HCT116 (cell line): ENCODE measurements around the gene UQCRC1. TPM values are rescaled to one million over a fixed set of nuclear protein-coding genes. Genes with fewer than 3 reads are reported as not detected.

Source experiments
- ATAC-seq: fragments of 200-7000 bp; cut with Tn5 transposase; 2 replicates; pipeline ENCODE4 v1.9.1; 2020; ENCODE audit warnings: mild to moderate bottlenecking, moderate library complexity
- BruUV-seq: library from RNA; stranded (reverse); fragments of 400-500 nt; replicated peaks from 2 replicates; lab custom pipeline; 2021; lab: Mats Ljungman, UMichigan
- CTCF ChIA-PET: fragments of 300-600 bp; sonication (Branson Sonifier 250); formaldehyde crosslinking; loops from one replicate; lab custom pipeline; 2021; ENCODE audit warnings: antibody characterized with exemption; lab: Charles Lee
- POLR2A ChIA-PET: fragments of 300-600, 350-600 bp; sonication (Branson Sonifier 250); formaldehyde crosslinking; loops from one replicate; lab custom pipeline; 2021; ENCODE audit warnings: antibody characterized with exemption; lab: Charles Lee
- RAD21 ChIA-PET, 2 experiments: fragments of 300-600 bp; sonication (Branson Sonifier 250); formaldehyde crosslinking; loops; one replicate each; lab custom pipeline; 2023; ENCODE audit warnings: low total read pairs in 2 of 2; ENCODE audit not compliant: uncharacterized antibody in 2 of 2, unreplicated experiment in 2 of 2, low non-redundant PET in 1 of 2; lab: Charles Lee
- DNase-seq: peaks from one replicate; pipeline ENCODE4 v3.0.0-alpha.2; 2010; ENCODE audit warnings: low read depth, low spot score
- H2AFZ ChIP-seq: fragments of 200-600 bp; shearing (Covaris generic), sonication (generic); 2 replicates; pipeline ENCODE4 v1.6.1; 2017; ENCODE audit warnings: low read depth, mixed run types, mixed read lengths, antibody characterized with exemption, low read length; ENCODE audit not compliant: poor library complexity, severe bottlenecking
- H3K27ac ChIP-seq: 2 replicates; pipeline ENCODE4 v1.5.1; 2012; ENCODE audit warnings: low read depth, low read length
- H3K27me3 ChIP-seq: fragments of 200-600 bp; sonication (generic); 2 replicates; pipeline ENCODE4 v1.6.1; 2016; ENCODE audit warnings: mixed run types, low read length, mixed read lengths; ENCODE audit not compliant: insufficient read depth
- H3K36me3 ChIP-seq, 2 experiments: fragments of 200-500 bp in 1 of 2; fragments of 200-600 bp in 1 of 2; sonication (Bioruptor generic) in 1 of 2; sonication (generic) in 1 of 2; 2 replicates each; pipeline versions ENCODE4 v1.5.1 to v1.6.1; 2014 to 2016; ENCODE audit warnings: low read length in 2 of 2, inconsistent platforms in 1 of 2, mixed read lengths in 1 of 2, mixed run types in 1 of 2; ENCODE audit not compliant: insufficient read depth in 2 of 2, control insufficient read depth in 1 of 2
- H3K4me1 ChIP-seq, 2 experiments: fragments of 200-600 bp in 1 of 2; sonication (generic) in 1 of 2; 2 replicates each; pipeline versions ENCODE4 v1.5.1 to v1.6.1; 2012 to 2017; ENCODE audit warnings: low read length in 2 of 2, inconsistent platforms in 1 of 2, mild to moderate bottlenecking in 1 of 2, mixed read lengths in 1 of 2, mixed run types in 1 of 2, moderate library complexity in 1 of 2; ENCODE audit not compliant: insufficient read depth in 2 of 2, control insufficient read depth in 1 of 2
- H3K4me2 ChIP-seq: fragments of 200-600 bp; sonication (generic); 2 replicates; pipeline ENCODE4 v1.6.1; 2017; ENCODE audit warnings: mixed run types, low read length, mixed read lengths
- H3K4me3 ChIP-seq, 2 experiments: fragments of 200-600 bp in 1 of 2; sonication (generic) in 1 of 2; replicated peaks in 1 of 2; 2 replicates each; pipeline ENCODE4 v1.5.1; 2011 to 2016; ENCODE audit warnings: low read length in 2 of 2, control low read depth in 1 of 2, low read depth in 1 of 2, mild to moderate bottlenecking in 1 of 2, mixed read lengths in 1 of 2, mixed run types in 1 of 2
- H3K79me2 ChIP-seq: fragments of 200-600 bp; sonication (generic); 2 replicates; pipeline ENCODE4 v1.6.1; 2017; ENCODE audit warnings: mild to moderate bottlenecking, mixed run types, low read length, moderate library complexity, mixed read lengths; ENCODE audit not compliant: insufficient read depth
- H3K9ac ChIP-seq: fragments of 200-600 bp; sonication (generic); 2 replicates; pipeline ENCODE4 v1.6.1; 2016; ENCODE audit warnings: low read length, mixed read lengths
- H3K9me2 ChIP-seq: fragments of 200-600 bp; sonication (generic), shearing (Covaris generic); 2 replicates; pipeline ENCODE4 v1.6.1; 2017; ENCODE audit warnings: mixed run types, mild to moderate bottlenecking, moderate library complexity; ENCODE audit not compliant: insufficient read depth
- H3K9me3 ChIP-seq, 2 experiments: fragments of 200-500 bp in 1 of 2; fragments of 200-600 bp in 1 of 2; sonication (Bioruptor generic) in 1 of 2; sonication (generic) in 1 of 2; 2 replicates each; pipeline ENCODE4 v1.6.1; 2014 to 2017; ENCODE audit warnings: low read length in 2 of 2, mixed read lengths in 2 of 2, inconsistent platforms in 1 of 2, low read depth in 1 of 2, mild to moderate bottlenecking in 1 of 2, mixed run types in 1 of 2, moderate library complexity in 1 of 2; ENCODE audit not compliant: control insufficient read depth in 1 of 2, insufficient read depth in 1 of 2
- H4K20me1 ChIP-seq: fragments of 200-600 bp; sonication (generic), shearing (Covaris generic); 2 replicates; pipeline ENCODE4 v1.6.1; 2017; ENCODE audit warnings: mixed run types, mild to moderate bottlenecking, moderate library complexity; ENCODE audit not compliant: insufficient read depth
- CBX3 ChIP-seq: IDR thresholded peaks from 2 replicates; pipeline ENCODE4 v1.6.1; 2012; ENCODE audit warnings: low read depth
- ELF1 ChIP-seq: IDR thresholded peaks from 2 replicates; pipeline ENCODE4 v1.6.1; 2012; ENCODE audit warnings: low read depth, borderline replicate concordance
- EZH2 ChIP-seq: fragments of 200-600 bp; sonication (generic); IDR thresholded peaks from 2 replicates; pipeline ENCODE4 v1.6.1; 2017; ENCODE audit warnings: antibody characterized with exemption, mixed run types
- FOSL1 ChIP-seq: IDR thresholded peaks from 2 replicates; pipeline ENCODE4 v1.6.1; 2012; ENCODE audit warnings: low read depth
- JUND ChIP-seq: IDR thresholded peaks from 2 replicates; pipeline ENCODE4 v1.6.1; 2012
- RAD21 ChIP-seq: IDR thresholded peaks from 2 replicates; pipeline ENCODE4 v1.6.1; 2012; ENCODE audit warnings: low read depth, mild to moderate bottlenecking
- SIN3A ChIP-seq: IDR thresholded peaks from 2 replicates; pipeline ENCODE4 v1.6.1; 2012; ENCODE audit warnings: low read depth
- SP1 ChIP-seq: IDR thresholded peaks from 2 replicates; pipeline ENCODE4 v1.6.1; 2012; ENCODE audit warnings: low read depth
- SRF ChIP-seq: IDR thresholded peaks from 2 replicates; pipeline ENCODE4 v1.6.1; 2012; ENCODE audit warnings: low read depth
- TCF7L2 ChIP-seq: IDR thresholded peaks from 2 replicates; pipeline ENCODE4 v1.7.0; 2011; ENCODE audit warnings: borderline replicate concordance, inconsistent platforms; ENCODE audit not compliant: insufficient read depth, insufficient read length; ENCODE audit errors: extremely low read depth
- YY1 ChIP-seq: IDR thresholded peaks from 2 replicates; pipeline ENCODE4 v1.6.1; 2011; ENCODE audit warnings: low read length, low read depth, moderate library complexity, mild to moderate bottlenecking; ENCODE audit not compliant: insufficient replicate concordance; ENCODE audit errors: extremely low read depth
- ZFX ChIP-seq: fragments of 450-650 bp; IDR thresholded peaks from 2 replicates; pipeline ENCODE4 v1.6.1; 2017
- ZNF274 ChIP-seq: fragments of 200-500 bp; sonication (Bioruptor generic); IDR thresholded peaks from 2 replicates; pipeline ENCODE4 v1.6.1; 2014; ENCODE audit warnings: mild to moderate bottlenecking, low read depth, low read length, inconsistent platforms
- intact Hi-C: fragments of 100-400 bp; cut with micrococcal nuclease; formaldehyde crosslinking; loops from 2 replicates; pipeline ENCODE4 v1.10.0; 2022
- total RNA-seq: library from RNA; stranded (reverse); gene quantifications from one replicate; pipeline ENCODE4 v1.2.1, GENCODE V29; 2021; ENCODE audit not compliant: unreplicated experiment
- TF ChIP-seq, protein P1 (sequence below): IDR thresholded peaks from 2 replicates; pipeline ENCODE4 v1.6.1; 2011; ENCODE audit warnings: mild to moderate bottlenecking, low read length, moderate library complexity; ENCODE audit not compliant: insufficient replicate concordance; ENCODE audit errors: extremely low read depth
- TF ChIP-seq, protein P2 (sequence below): IDR thresholded peaks from 2 replicates; pipeline ENCODE4 v1.6.1; 2012
- TF ChIP-seq, protein P3 (sequence below): IDR thresholded peaks from 2 replicates; pipeline ENCODE4 v1.6.1; 2012; ENCODE audit warnings: low read depth

Gene UQCRC1
- total RNA-seq, 1 experiment from 2014 or later, result 318 TPM

DNA sequence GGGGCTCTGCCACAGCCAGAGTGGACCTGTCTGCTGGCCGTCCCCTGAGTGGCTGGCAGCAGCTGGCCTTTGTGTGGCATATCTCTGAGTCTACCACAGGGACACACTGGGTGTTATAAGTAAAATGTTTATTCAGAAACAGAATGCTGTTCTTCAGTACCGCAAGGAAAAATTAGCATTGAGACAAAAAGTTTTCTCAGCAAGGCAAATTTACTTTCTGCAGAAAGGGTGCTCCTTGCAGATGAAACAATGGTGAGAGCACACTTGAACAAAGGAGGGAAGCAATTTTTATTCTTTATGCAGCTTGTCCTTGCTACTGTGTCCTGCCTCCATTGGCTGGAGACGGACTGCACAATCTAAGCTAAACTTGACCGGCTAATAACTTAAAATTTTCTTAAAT, 8.1 kb upstream of the UQCRC1 start:
- ChIA-PET POLR2A (no interaction called here), CTCF (no interaction called here), RAD21 (no interaction called here)
- Histone ChIP-seq H3K4me3 (no peak overlapping the region), H3K9me3 (peaks cover 14 to 15% of the 10 kb centered on the region in 2 experiments; a peak in 2 of 4 replicates), H3K4me2 (no peak overlapping the region), H3K9ac (no peak overlapping the region), H2AFZ (no peak overlapping the region), H4K20me1 (no peaks in the 10 kb centered on the region), H3K27ac (no peak overlapping the region), H3K79me2 (no peaks in the 10 kb centered on the region), H3K27me3 (no peaks in the 10 kb centered on the region), H3K4me1 (no peaks in the 10 kb centered on the region), H3K9me2 (no peaks in the 10 kb centered on the region), H3K36me3 (no peaks in the 10 kb centered on the region; a peak in 1 of 4 replicates)
- no peak for DNase-seq
- TF ChIP-seq CBX3 (peak; percentile 95), ELF1 (no peak), TCF7L2 (no peak), SP1 (no peak), JUND (no peak)
- intact Hi-C loops, result no loop called here
- BruUV-seq, result no TSS peak
- no peak for ATAC-seq

DNA sequence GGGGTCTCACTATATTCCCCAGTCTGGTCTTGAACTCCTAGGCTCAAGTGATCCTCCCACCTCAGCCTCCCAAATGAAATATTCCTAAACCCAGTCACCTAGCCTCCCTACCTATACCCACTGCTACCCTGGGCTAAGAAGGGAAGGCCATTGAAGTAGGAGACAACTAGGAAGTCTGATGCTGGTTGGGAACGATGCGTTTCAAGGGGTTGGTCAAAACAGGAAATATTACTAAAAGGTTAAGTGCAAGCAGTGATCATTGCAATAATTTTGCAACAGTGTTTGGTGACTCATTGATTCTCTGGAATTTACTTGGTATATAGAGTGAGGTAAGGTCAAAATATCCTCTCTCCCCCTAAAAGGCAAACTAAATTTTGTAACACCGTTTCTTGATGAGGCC, 4.6 kb upstream of the UQCRC1 start:
- Histone ChIP-seq H3K4me3 (no peak overlapping the region), H3K27me3 (no peaks in the 10 kb centered on the region), H4K20me1 (no peaks in the 10 kb centered on the region), H3K36me3 (no peaks in the 10 kb centered on the region; a peak in 1 of 4 replicates), H3K9me3 (peaks cover 14 to 15% of the 10 kb centered on the region in 2 experiments; a peak in 2 of 4 replicates), H3K4me1 (peaks cover 0 to 7% of the 10 kb centered on the region in 2 experiments; a peak in 2 of 4 replicates), H3K27ac (no peak overlapping the region), H2AFZ (no peak overlapping the region), H3K9me2 (no peaks in the 10 kb centered on the region), H3K9ac (no peak overlapping the region), H3K79me2 (peaks cover 4% of the 10 kb centered on the region; the same call in 1 of the 2 replicates), H3K4me2 (no peak overlapping the region)
- intact Hi-C loops, result no loop called here
- ChIA-PET POLR2A (interaction anchor here (1.1 kb wide), 1 partner anchor 21 kb away, joined by 4 read pairs; the partner anchor contains the start of gene SLC26A6), CTCF (no interaction called here), RAD21 (no interaction called here)
- ATAC-seq (no peak), DNase-seq (no peak)
- BruUV-seq, result no TSS peak
- TF ChIP-seq, protein P1, sequence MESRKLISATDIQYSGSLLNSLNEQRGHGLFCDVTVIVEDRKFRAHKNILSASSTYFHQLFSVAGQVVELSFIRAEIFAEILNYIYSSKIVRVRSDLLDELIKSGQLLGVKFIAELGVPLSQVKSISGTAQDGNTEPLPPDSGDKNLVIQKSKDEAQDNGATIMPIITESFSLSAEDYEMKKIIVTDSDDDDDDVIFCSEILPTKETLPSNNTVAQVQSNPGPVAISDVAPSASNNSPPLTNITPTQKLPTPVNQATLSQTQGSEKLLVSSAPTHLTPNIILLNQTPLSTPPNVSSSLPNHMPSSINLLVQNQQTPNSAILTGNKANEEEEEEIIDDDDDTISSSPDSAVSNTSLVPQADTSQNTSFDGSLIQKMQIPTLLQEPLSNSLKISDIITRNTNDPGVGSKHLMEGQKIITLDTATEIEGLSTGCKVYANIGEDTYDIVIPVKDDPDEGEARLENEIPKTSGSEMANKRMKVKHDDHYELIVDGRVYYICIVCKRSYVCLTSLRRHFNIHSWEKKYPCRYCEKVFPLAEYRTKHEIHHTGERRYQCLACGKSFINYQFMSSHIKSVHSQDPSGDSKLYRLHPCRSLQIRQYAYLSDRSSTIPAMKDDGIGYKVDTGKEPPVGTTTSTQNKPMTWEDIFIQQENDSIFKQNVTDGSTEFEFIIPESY, result no peak
- TF ChIP-seq, protein P2, sequence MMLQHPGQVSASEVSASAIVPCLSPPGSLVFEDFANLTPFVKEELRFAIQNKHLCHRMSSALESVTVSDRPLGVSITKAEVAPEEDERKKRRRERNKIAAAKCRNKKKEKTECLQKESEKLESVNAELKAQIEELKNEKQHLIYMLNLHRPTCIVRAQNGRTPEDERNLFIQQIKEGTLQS, result no peak
- no peak for TF ChIP-seq SIN3A
- no peak for TF ChIP-seq TCF7L2
- no peak for TF ChIP-seq RAD21
- TF ChIP-seq SP1, result no peak
- TF ChIP-seq SRF, result no peak
- TF ChIP-seq EZH2, result no peak
- TF ChIP-seq ZNF274, result no peak
- no peak for TF ChIP-seq FOSL1
- TF ChIP-seq YY1, result no peak
- no peak for TF ChIP-seq ZFX
- TF ChIP-seq, protein P3, sequence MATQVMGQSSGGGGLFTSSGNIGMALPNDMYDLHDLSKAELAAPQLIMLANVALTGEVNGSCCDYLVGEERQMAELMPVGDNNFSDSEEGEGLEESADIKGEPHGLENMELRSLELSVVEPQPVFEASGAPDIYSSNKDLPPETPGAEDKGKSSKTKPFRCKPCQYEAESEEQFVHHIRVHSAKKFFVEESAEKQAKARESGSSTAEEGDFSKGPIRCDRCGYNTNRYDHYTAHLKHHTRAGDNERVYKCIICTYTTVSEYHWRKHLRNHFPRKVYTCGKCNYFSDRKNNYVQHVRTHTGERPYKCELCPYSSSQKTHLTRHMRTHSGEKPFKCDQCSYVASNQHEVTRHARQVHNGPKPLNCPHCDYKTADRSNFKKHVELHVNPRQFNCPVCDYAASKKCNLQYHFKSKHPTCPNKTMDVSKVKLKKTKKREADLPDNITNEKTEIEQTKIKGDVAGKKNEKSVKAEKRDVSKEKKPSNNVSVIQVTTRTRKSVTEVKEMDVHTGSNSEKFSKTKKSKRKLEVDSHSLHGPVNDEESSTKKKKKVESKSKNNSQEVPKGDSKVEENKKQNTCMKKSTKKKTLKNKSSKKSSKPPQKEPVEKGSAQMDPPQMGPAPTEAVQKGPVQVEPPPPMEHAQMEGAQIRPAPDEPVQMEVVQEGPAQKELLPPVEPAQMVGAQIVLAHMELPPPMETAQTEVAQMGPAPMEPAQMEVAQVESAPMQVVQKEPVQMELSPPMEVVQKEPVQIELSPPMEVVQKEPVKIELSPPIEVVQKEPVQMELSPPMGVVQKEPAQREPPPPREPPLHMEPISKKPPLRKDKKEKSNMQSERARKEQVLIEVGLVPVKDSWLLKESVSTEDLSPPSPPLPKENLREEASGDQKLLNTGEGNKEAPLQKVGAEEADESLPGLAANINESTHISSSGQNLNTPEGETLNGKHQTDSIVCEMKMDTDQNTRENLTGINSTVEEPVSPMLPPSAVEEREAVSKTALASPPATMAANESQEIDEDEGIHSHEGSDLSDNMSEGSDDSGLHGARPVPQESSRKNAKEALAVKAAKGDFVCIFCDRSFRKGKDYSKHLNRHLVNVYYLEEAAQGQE, result no peak
